SK-N-SH (cell line): ENCODE measurements around the gene COMT. TPM values are rescaled to one million over a fixed set of nuclear protein-coding genes. Genes with fewer than 3 reads are reported as not detected.
A peak's percentile ranks its signal among the peaks of the same experiment; 100 is the strongest.

Experiments
- CTCF ChIA-PET: fragments of 300-600, 350-600 bp; formaldehyde crosslinking; extraction: SDS; loops from one replicate; lab custom pipeline; 2021; lab: Yijun Ruan, JAX
- POLR2A ChIA-PET: fragments of 350-600 bp; sonication (Branson Sonifier 250); formaldehyde crosslinking; extraction: SDS; loops from one replicate; lab custom pipeline; 2020; ENCODE audit warnings: antibody characterized with exemption, inconsistent platforms; lab: Yijun Ruan, JAX
- DNase-seq: peaks from one replicate; pipeline ENCODE4 v3.0.0; 2012
- H2AFZ ChIP-seq: fragments of 200-600 bp; sonication (generic); 2 replicates; pipeline ENCODE4 v1.8.1; 2016; ENCODE audit warnings: antibody characterized with exemption, mild to moderate bottlenecking, low read depth
- H3F3A ChIP-seq: fragments of 200-600 bp; sonication (generic); replicated peaks from 2 replicates; pipeline ENCODE3; 2016; ENCODE audit warnings: antibody characterized with exemption, mild to moderate bottlenecking; ENCODE audit not compliant: insufficient read depth
- H3K27ac ChIP-seq, 2 experiments: fragments of 200-500 bp in 1 of 2; fragments of 200-600 bp in 1 of 2; sonication (Bioruptor generic) in 1 of 2; sonication (generic), shearing (Covaris generic) in 1 of 2; 2 replicates each; pipeline versions ENCODE4 v1.5.1 to v1.6.1; 2014 to 2016; ENCODE audit warnings: low read depth in 2 of 2, inconsistent platforms in 1 of 2, low read length in 1 of 2, mild to moderate bottlenecking in 1 of 2, mixed read lengths in 1 of 2
- H3K27me3 ChIP-seq: fragments of 200-600 bp; sonication (generic), shearing (Covaris generic); 2 replicates; pipeline ENCODE4 v1.6.1; 2016; ENCODE audit warnings: mixed run types; ENCODE audit not compliant: insufficient read depth
- H3K36me3 ChIP-seq, 2 experiments: fragments of 200-500 bp in 1 of 2; fragments of 200-600 bp in 1 of 2; sonication (Bioruptor generic) in 1 of 2; sonication (generic) in 1 of 2; replicated peaks in 1 of 2; 2 replicates each; pipeline versions ENCODE3 to v1.5.1; 2014 to 2016; ENCODE audit warnings: low read length in 1 of 2, mild to moderate bottlenecking in 1 of 2; ENCODE audit not compliant: insufficient read depth in 2 of 2, control insufficient read depth in 1 of 2
- H3K4me1 ChIP-seq, 2 experiments: fragments of 200-500 bp in 1 of 2; fragments of 200-600 bp in 1 of 2; sonication (Bioruptor generic) in 1 of 2; sonication (generic), shearing (Covaris generic) in 1 of 2; 2 replicates each; pipeline versions ENCODE4 v1.5.1 to v1.6.1; 2014 to 2016; ENCODE audit warnings: low read depth in 1 of 2, low read length in 1 of 2, mixed run types in 1 of 2; ENCODE audit not compliant: insufficient read depth in 2 of 2, control insufficient read depth in 1 of 2
- H3K4me2 ChIP-seq: fragments of 200-600 bp; sonication (generic), shearing (Covaris generic); 2 replicates; pipeline ENCODE4 v1.6.1; 2017; ENCODE audit warnings: mixed run types
- H3K4me3 ChIP-seq, 2 experiments: fragments of 200-500 bp in 1 of 2; fragments of 200-600 bp in 1 of 2; sonication (Bioruptor generic) in 1 of 2; sonication (generic), shearing (Covaris generic) in 1 of 2; 2 replicates each; pipeline versions ENCODE4 v1.5.1 to v1.8.1; 2014 to 2016; ENCODE audit warnings: low read depth in 2 of 2, inconsistent platforms in 1 of 2, low read length in 1 of 2, mild to moderate bottlenecking in 1 of 2, mixed read lengths in 1 of 2, moderate library complexity in 1 of 2
- H3K79me2 ChIP-seq: fragments of 200-600 bp; sonication (generic); 2 replicates; pipeline ENCODE4 v1.8.1; 2017; ENCODE audit warnings: mild to moderate bottlenecking; ENCODE audit not compliant: insufficient read depth
- H3K9ac ChIP-seq: fragments of 200-600 bp; sonication (generic); 2 replicates; pipeline ENCODE4 v1.6.1; 2017; ENCODE audit warnings: mixed run types
- H3K9me2 ChIP-seq: fragments of 200-600 bp; sonication (generic); 2 replicates; pipeline ENCODE4 v1.6.1; 2017; ENCODE audit warnings: mixed run types
- H3K9me3 ChIP-seq: fragments of 200-600 bp; sonication (generic); 2 replicates; pipeline ENCODE4 v1.6.1; 2017; ENCODE audit warnings: mixed run types, mild to moderate bottlenecking, moderate library complexity
- H4K20me1 ChIP-seq: fragments of 200-600 bp; sonication (generic); 2 replicates; pipeline ENCODE4 v1.6.1; 2017; ENCODE audit warnings: mild to moderate bottlenecking, mixed run types; ENCODE audit not compliant: insufficient read depth
- CHD2 ChIP-seq: fragments of 150-350 bp; IDR thresholded peaks from 2 replicates; pipeline ENCODE4 v1.6.1; 2018; ENCODE audit warnings: low read length; ENCODE audit not compliant: partially characterized antibody
- CTCF ChIP-seq: fragments of 200-600 bp; sonication (generic); IDR thresholded peaks from 2 replicates; pipeline ENCODE4 v1.6.1; 2017; ENCODE audit warnings: antibody characterized with exemption, mild to moderate bottlenecking, moderate library complexity
- ELF1 ChIP-seq: IDR thresholded peaks from 2 replicates; pipeline ENCODE4 v1.4.0; 2012
- EP300 ChIP-seq, 2 experiments: IDR thresholded peaks; 2 replicates each; pipeline versions ENCODE4 v1.4.0 to v1.6.1; 2012; ENCODE audit warnings: borderline replicate concordance in 1 of 2, low read depth in 1 of 2, low read length in 1 of 2
- FOSL2 ChIP-seq: IDR thresholded peaks from 2 replicates; pipeline ENCODE4 v1.4.0; 2012; ENCODE audit warnings: low read depth, mild to moderate bottlenecking, moderate library complexity, borderline replicate concordance
- GABPA ChIP-seq: IDR thresholded peaks from 2 replicates; pipeline ENCODE4 v1.4.0; 2012; ENCODE audit warnings: low read depth, mild to moderate bottlenecking
- MAX ChIP-seq: IDR thresholded peaks from 2 replicates; pipeline ENCODE4 v1.4.0; 2012; ENCODE audit warnings: low read depth
- MEF2A ChIP-seq: IDR thresholded peaks from 2 replicates; pipeline ENCODE4 v1.4.0; 2012; ENCODE audit warnings: low read depth, borderline replicate concordance
- MXI1 ChIP-seq: IDR thresholded peaks from 2 replicates; pipeline ENCODE4 v1.6.1; 2012; ENCODE audit warnings: mild to moderate bottlenecking, low read depth, low read length, improper control_type of control experiment
- POLR2AphosphoS5 ChIP-seq: IDR thresholded peaks from 2 replicates; pipeline ENCODE4 v1.6.1; 2012; ENCODE audit warnings: low read depth, low read length
- RAD21 ChIP-seq: IDR thresholded peaks from 2 replicates; pipeline ENCODE4 v1.6.1; 2012; ENCODE audit warnings: mild to moderate bottlenecking, low read length
- RCOR1 ChIP-seq: fragments of 150-350 bp; IDR thresholded peaks from 2 replicates; pipeline ENCODE4 v1.6.1; 2017; ENCODE audit warnings: antibody characterized with exemption, low read length
- RXRA ChIP-seq: IDR thresholded peaks from 2 replicates; pipeline ENCODE4 v1.4.0; 2012; ENCODE audit warnings: low read depth, mild to moderate bottlenecking, borderline replicate concordance
- SIN3A ChIP-seq: IDR thresholded peaks from 2 replicates; pipeline ENCODE4 v1.6.1; 2012; ENCODE audit warnings: low read depth, mild to moderate bottlenecking, low read length, moderate library complexity, borderline replicate concordance
- SMC3 ChIP-seq: IDR thresholded peaks from 2 replicates; pipeline ENCODE4 v1.6.1; 2012; ENCODE audit warnings: low read depth, low read length, improper control_type of control experiment
- TAF1 ChIP-seq: IDR thresholded peaks from 2 replicates; pipeline ENCODE4 v1.6.1; 2012; ENCODE audit warnings: low read depth, mild to moderate bottlenecking, low read length, moderate library complexity, borderline replicate concordance
- USF2 ChIP-seq: fragments of 150-350 bp; IDR thresholded peaks from 2 replicates; pipeline ENCODE4 v1.6.1; 2017; ENCODE audit warnings: antibody characterized with exemption, low read length, low read depth, borderline replicate concordance
- YY1 ChIP-seq: IDR thresholded peaks from 2 replicates; pipeline ENCODE4 v1.4.0; 2012; ENCODE audit warnings: low read depth, mild to moderate bottlenecking
- WGBS: methylation state at CpG from one replicate; pipeline ENCODE4 v1.1.6; 2017; ENCODE audit warnings: low lambda C conversion rate; 5-methylcytosine and 5-hydroxymethylcytosine counted together
- polyA plus RNA-seq, 3 experiments: library from polyadenylated mRNA; depleted of rRNA; stranded (reverse); fragments of >200 nt; gene quantifications; 2 replicates each; pipeline ENCODE4 v1.2.3, GENCODE V29; 2012

The COMT gene
- 205 and 343 TPM in 2 replicates for polyA plus RNA-seq (2012; rRNA removed)
- 170 and 298 TPM in 2 replicates for polyA plus RNA-seq (2012; cell fraction: cytosol; rRNA removed)
- 209 and 222 TPM in 2 replicates for polyA plus RNA-seq (2012; cell fraction: nucleus; rRNA removed)

- DNase-seq, result peak; percentile 96
- Histone ChIP-seq H3K27me3 (no peaks in the 10 kb centered on the region), H4K20me1 (no peaks in the 10 kb centered on the region), H2AFZ (peak within 1 kb of the TSS; percentile 73), H3K27ac (peak within 1 kb of the TSS; percentile 91 to 96), H3F3A (peaks cover 28% of the 10 kb centered on the region), H3K9me3 (no peaks in the 10 kb centered on the region), H3K79me2 (peaks cover 77% of the 10 kb centered on the region), H3K4me1 (peaks cover 14 to 23% of the 10 kb centered on the region in 2 experiments; a peak in 3 of 4 replicates), H3K4me2 (peak within 1 kb of the TSS; percentile 98), H3K4me3 (peak within 1 kb of the TSS; percentile 73 to 75), H3K36me3 (peaks cover 0 to 2% of the 10 kb centered on the region in 2 experiments), H3K9ac (peak within 1 kb of the TSS; percentile 97), H3K9me2 (no peaks in the 10 kb centered on the region)
- WGBS, result under 1% methylated on average over 18 of the region's 63 CpGs
- CTCF ChIA-PET, result interaction anchor here (1.0 to 3.5 kb wide), 5 partner anchors 31 to 211 kb away, joined by 3 to 15 read pairs (median 7); no protein-coding TSS in a partner anchor
- POLR2A ChIA-PET, result no interaction called here
- TF ChIP-seq TAF1 (peak; percentile 90), EP300 (IDR thresholded peaks at IDR 0.05; ENCODE audit: borderline replicate concordance in 1 of 2, low read depth in 1 of 2, low read length in 1 of 2) (0 out of 4 replicates have a peak, but pooled peaks of 1 of the 2 experiments have one; percentile 11), GABPA (peak; percentile 47), SIN3A (0 out of 2 replicates have a peak, but pooled peaks have one; percentile 19), RAD21 (no peak), RCOR1 (no peak), MAX (peak; percentile 57; the same call in 1 of the 2 replicates), POLR2AphosphoS5 (peak; percentile 59), MXI1 (peak; percentile 42; the same call in 1 of the 2 replicates), RXRA (no peak), YY1 (peak; percentile 89), CHD2 (no peak), FOSL2 (no peak)
Measured at GRCh38 chr22:19941365-19942082, at the start of gene COMT, which contains the start of gene TXNRD2. Gene COMT (plus strand): TSS chr22:19941772. CDS start chr22:19962527, 20,755 bp downstream. Gene TXNRD2 (minus strand): TSS chr22:19941818. CDS start chr22:19941803, 15 bp downstream.

GRCh38 chr22:19892257-19892879 is 49.2 kb upstream of the COMT start:
- Histone ChIP-seq H3F3A (peaks cover 8% of the 10 kb centered on the region), H3K9me2 (no peaks in the 10 kb centered on the region), H3K36me3 (peaks cover 0 to 2% of the 10 kb centered on the region in 2 experiments), H3K4me2 (peak overlapping the region; percentile 57; the same call in 1 of the 2 replicates), H3K27me3 (no peaks in the 10 kb centered on the region), H4K20me1 (no peaks in the 10 kb centered on the region), H3K9me3 (no peaks in the 10 kb centered on the region), H3K4me1 (peaks cover 34 to 51% of the 10 kb centered on the region in 2 experiments), H2AFZ (peak overlapping the region; percentile 60; the same call in 1 of the 2 replicates), H3K4me3 (no peak overlapping the region), H3K9ac (peak overlapping the region; percentile 48; the same call in 1 of the 2 replicates), H3K27ac (peak overlapping the region; percentile 72 to 98), H3K79me2 (no peaks in the 10 kb centered on the region)
- ChIA-PET POLR2A (interaction anchor here (0.6 to 1.5 kb wide), 3 partner anchors 12 to 228 kb away, joined by 3 to 5 read pairs (median 4); no protein-coding TSS in a partner anchor), CTCF (interaction anchor here (0.6 to 4.5 kb wide), 9 partner anchors 10 to 1000 kb away, joined by 3 to 43 read pairs (median 6); no protein-coding TSS in a partner anchor)
- DNase-seq, result peak; percentile 79
- WGBS, result 59% methylated on average over 20 of the region's 24 CpGs
- TF ChIP-seq USF2, result no peak
- TF ChIP-seq YY1, result no peak
- TF ChIP-seq FOSL2, result no peak
- no peak for TF ChIP-seq RAD21
- no peak for TF ChIP-seq CTCF
- no peak for TF ChIP-seq TAF1
- TF ChIP-seq MEF2A, result no peak
- TF ChIP-seq SMC3, result no peak
- no peak for TF ChIP-seq ELF1
